ENCODE data around the gene OLA1. TPM values are rescaled to one million over a fixed set of nuclear protein-coding genes. Genes with fewer than 3 reads are reported as not detected.
A peak's percentile ranks its signal among the peaks of the same experiment; 100 is the strongest.

Gene OLA1
- total and polyA plus RNA-seq, 2 of the 13 experiments (the other 11 are each of a cell fraction or from before 2014, with no cell fraction given), result 153 to 241 TPM

DNA sequence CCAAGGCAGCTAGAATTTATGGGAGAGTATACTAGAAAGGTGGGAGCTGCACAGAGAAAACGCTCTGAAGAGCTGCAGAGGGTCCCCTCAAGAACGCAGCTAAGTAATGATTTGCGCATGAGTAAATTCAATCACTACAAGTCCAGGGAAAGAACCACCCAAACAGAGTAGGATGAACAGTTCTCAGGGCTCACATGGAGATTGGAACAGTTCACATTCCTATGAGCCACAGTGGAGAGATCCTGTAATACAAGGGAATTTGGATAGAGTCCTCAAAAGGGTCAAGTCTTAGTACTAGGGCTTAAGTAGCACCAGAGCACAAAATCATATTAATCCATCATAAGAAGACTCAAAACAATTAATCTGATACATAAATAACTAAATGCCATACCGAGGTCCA lies 12.7 kb downstream of the OLA1 start:
- DNase-seq (ENCODE audit: low spot score), result no peak
- no peak overlapping the region for H2AFZ ChIP-seq (ENCODE audit: low read length)
- H3K36me3 ChIP-seq (replicated peaks in 1 of 2; ENCODE audit: control insufficient read depth in 1 of 2, insufficient read depth in 2 of 2, low read length in 2 of 2), result peaks cover 0 to 13% of the 10 kb centered on the region in 2 experiments; a peak in 2 of 5 replicates
- CTCF ChIA-PET (ENCODE audit: low intra/inter-chr PET ratio, low total read pairs), result no interaction called here
- WGBS (ENCODE audit: low lambda C conversion rate), result 90% methylated on average over 4 of the region's 4 CpGs
- H3K4me3 ChIP-seq (replicated peaks in 1 of 3; ENCODE audit: insufficient read depth in 1 of 3, low read depth in 2 of 3, low read length in 3 of 3), result no peak overlapping the region
- H4K20me1 ChIP-seq (ENCODE audit: insufficient read depth, low read length), result peaks cover 42% of the 10 kb centered on the region
- intact Hi-C loops (cut with micrococcal nuclease; ENCODE audit: unreplicated experiment), result loop anchor here (2.0 kb wide), 1 partner anchor 13 kb away; the partner anchor contains the start of gene OLA1
- H3K4me2 ChIP-seq (ENCODE audit: low read depth, low read length), result no peak overlapping the region
- no peak overlapping the region for H3K9ac ChIP-seq (ENCODE audit: insufficient read depth, low read depth, low read length)
- POLR2A ChIA-PET, result interaction anchor here (0.9 to 2.6 kb wide), 2 partner anchors 12 to 13 kb away, joined by 4 to 17 read pairs; partner anchors contain the start of gene OLA1
- FAIRE-seq, result no peak
- no TSS peak for BruUV-seq (replicated peaks)
- TF ChIP-seq CBX2 (IDR thresholded peaks at IDR 0.05; ENCODE audit: low read depth, low read length), result no peak
- TF ChIP-seq CBX2 (CRISPR knock-in tag; IDR thresholded peaks at IDR 0.05; ENCODE audit: low read depth), result no peak
- no peak for TF ChIP-seq CCAR2 (optimal IDR thresholded peaks at IDR 0.05; ENCODE audit: low read depth, low read length)
- TF ChIP-seq ERF (CRISPR knock-in tag; IDR thresholded peaks at IDR 0.05), result no peak
- TF ChIP-seq, protein P1, sequence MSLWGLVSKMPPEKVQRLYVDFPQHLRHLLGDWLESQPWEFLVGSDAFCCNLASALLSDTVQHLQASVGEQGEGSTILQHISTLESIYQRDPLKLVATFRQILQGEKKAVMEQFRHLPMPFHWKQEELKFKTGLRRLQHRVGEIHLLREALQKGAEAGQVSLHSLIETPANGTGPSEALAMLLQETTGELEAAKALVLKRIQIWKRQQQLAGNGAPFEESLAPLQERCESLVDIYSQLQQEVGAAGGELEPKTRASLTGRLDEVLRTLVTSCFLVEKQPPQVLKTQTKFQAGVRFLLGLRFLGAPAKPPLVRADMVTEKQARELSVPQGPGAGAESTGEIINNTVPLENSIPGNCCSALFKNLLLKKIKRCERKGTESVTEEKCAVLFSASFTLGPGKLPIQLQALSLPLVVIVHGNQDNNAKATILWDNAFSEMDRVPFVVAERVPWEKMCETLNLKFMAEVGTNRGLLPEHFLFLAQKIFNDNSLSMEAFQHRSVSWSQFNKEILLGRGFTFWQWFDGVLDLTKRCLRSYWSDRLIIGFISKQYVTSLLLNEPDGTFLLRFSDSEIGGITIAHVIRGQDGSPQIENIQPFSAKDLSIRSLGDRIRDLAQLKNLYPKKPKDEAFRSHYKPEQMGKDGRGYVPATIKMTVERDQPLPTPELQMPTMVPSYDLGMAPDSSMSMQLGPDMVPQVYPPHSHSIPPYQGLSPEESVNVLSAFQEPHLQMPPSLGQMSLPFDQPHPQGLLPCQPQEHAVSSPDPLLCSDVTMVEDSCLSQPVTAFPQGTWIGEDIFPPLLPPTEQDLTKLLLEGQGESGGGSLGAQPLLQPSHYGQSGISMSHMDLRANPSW (CRISPR knock-in tag; IDR thresholded peaks at IDR 0.05; ENCODE audit: borderline replicate concordance), result no peak
- no peak for TF ChIP-seq ZBTB3 (CRISPR knock-in tag; IDR thresholded peaks at IDR 0.05; ENCODE audit: borderline replicate concordance, low read depth)
- TF ChIP-seq HOXA5 (CRISPR knock-in tag; IDR thresholded peaks at IDR 0.05), result no peak
- ATAC-seq, result peak; percentile 64
- no peaks in the 10 kb centered on the region for H3K27me3 ChIP-seq (ENCODE audit: control insufficient read depth in 1 of 2, insufficient read depth in 2 of 2, low read length in 2 of 2)
- peak overlapping the region; percentile 1 for H3K27ac ChIP-seq (ENCODE audit: extremely low read length, insufficient read depth, low read length)
- no peaks in the 10 kb centered on the region for H3K9me3 ChIP-seq (ENCODE audit: low read length)
- in situ Hi-C loops (cut with HindIII; ENCODE audit: extremely low pct_ligation_motif_present, low pct_unique_long_range_greater_than_20kb), result no loop called here
- H3K79me2 ChIP-seq (ENCODE audit: insufficient read depth, low read length), result peaks cover 100% of the 10 kb centered on the region
- H3K4me1 ChIP-seq (ENCODE audit: insufficient read depth, low read length), result peaks cover 68% of the 10 kb centered on the region

All from HepG2 (cell line).